Immature natural killer cell (primary cell): ENCODE measurements around the gene EGLN2. TPM values are rescaled to one million over a fixed set of nuclear protein-coding genes. Genes with fewer than 3 reads are reported as not detected.
"Not testable (repeated sequence)": the region's sequence is repeated elsewhere in the genome, so short reads cannot be mapped to it uniquely, and the experiment has no call there.

Experiments used
- DNase-seq, 3 donors: peaks; one replicate each; pipeline ENCODE4 v3.0.0; 2022; ENCODE audit warnings: mixed read lengths in 1 of 3
- H3K27ac Mint-ChIP-seq, 6 donors: one replicate each; pipeline ENCODE4 v1.8.0; 2020; ENCODE audit warnings: mixed read lengths in 6 of 6, mild to moderate bottlenecking in 5 of 6, inconsistent platforms in 4 of 6, moderate library complexity in 3 of 6
- H3K27me3 Mint-ChIP-seq, 3 donors: one replicate each; pipeline ENCODE4 v1.8.0; 2020 to 2021; ENCODE audit warnings: low read depth in 3 of 3, mild to moderate bottlenecking in 3 of 3, mixed read lengths in 3 of 3, moderate library complexity in 3 of 3, inconsistent platforms in 1 of 3
- H3K36me3 Mint-ChIP-seq, 3 donors: one replicate each; pipeline ENCODE4 v1.8.0; 2020; ENCODE audit warnings: mixed read lengths in 3 of 3, inconsistent platforms in 2 of 3, mild to moderate bottlenecking in 2 of 3
- H3K4me1 Mint-ChIP-seq, 2 donors: one replicate each; pipeline ENCODE4 v1.8.0; 2020; ENCODE audit warnings: inconsistent platforms in 2 of 2, mild to moderate bottlenecking in 2 of 2, mixed read lengths in 2 of 2, moderate library complexity in 1 of 2
- H3K4me3 Mint-ChIP-seq, 5 donors: one replicate each; pipeline ENCODE4 v1.8.0; 2020; ENCODE audit warnings: mild to moderate bottlenecking in 5 of 5, mixed read lengths in 5 of 5, inconsistent platforms in 3 of 5, moderate library complexity in 3 of 5
- H3K9me3 Mint-ChIP-seq, 6 donors: one replicate each; pipeline ENCODE4 v1.8.0; 2020; ENCODE audit warnings: mild to moderate bottlenecking in 6 of 6, mixed read lengths in 6 of 6, inconsistent platforms in 4 of 6, moderate library complexity in 3 of 6
- polyA plus RNA-seq, 3 donors: library from polyadenylated mRNA; unstranded; fragments of 300-500 nt; fragmentation: Illumina TruSeq; gene quantifications; one replicate each; pipeline ENCODE4 v1.2.3, GENCODE V29; 2021

Gene EGLN2
- polyA plus RNA-seq, 3 donors from 2014 or later, result 88.4 to 124 (median 101) TPM

DNA sequence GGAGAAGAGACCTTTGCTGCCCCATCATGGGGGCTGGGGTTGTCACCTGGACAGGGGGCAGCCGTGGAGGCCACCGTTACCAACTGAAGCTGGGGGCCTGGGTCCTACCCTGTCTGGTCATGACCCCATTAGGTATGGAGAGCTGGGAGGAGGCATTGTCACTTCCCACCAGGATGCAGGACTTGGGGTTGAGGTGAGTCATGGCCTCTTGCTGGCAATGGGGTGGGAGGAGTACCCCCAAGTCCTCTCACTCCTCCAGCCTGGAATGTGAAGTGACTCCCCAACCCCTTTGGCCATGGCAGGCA is 9.0 kb downstream of the EGLN2 start:
- Mint-ChIP-seq H3K36me3 (peaks cover 3 to 12% (median 9%) of the 10 kb centered on the region in 3 donors), H3K27ac (peak overlapping the region in 4 of 6 donors; percentile 89 to 98 (median 93)), H3K9me3 (no peaks in the 10 kb centered on the region), H3K27me3 (peaks cover 10 to 21% (median 16%) of the 10 kb centered on the region in 3 donors), H3K4me3 (peak overlapping the region in 2 of 5 donors; percentile 17 to 29), H3K4me1 (peaks cover 83 to 89% of the 10 kb centered on the region in 2 donors)
- DNase-seq, result no peak

DNA sequence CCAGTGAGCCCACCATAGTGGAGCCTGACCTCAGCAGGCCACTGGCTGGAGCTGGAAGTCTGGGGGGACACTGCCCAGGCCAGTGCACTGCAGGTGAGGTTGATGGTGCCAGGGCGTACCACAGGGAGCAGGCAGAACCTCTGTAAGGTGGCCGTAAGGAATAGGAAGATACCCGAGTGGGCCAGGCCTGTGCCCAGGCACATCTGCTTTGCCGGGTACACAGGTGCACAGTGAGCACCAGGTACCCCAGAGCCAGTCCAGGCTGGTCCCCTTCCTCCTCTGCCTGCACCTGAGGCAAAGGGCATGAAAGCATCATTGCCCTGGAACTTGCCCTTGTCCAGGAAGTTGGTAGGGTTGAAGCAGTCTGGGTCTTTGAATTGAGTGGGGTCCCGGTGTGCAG is 9.5 kb downstream of the EGLN2 start:
- H3K4me3 Mint-ChIP-seq, result peak overlapping the region in 4 of 5 donors; percentile 26 to 48 (median 41)
- peaks cover 78 to 83% of the 10 kb centered on the region in 2 donors for H3K4me1 Mint-ChIP-seq
- H3K36me3 Mint-ChIP-seq, result peaks cover 3 to 12% (median 9%) of the 10 kb centered on the region in 3 donors
- H3K27me3 Mint-ChIP-seq, result peaks cover 10 to 19% (median 14%) of the 10 kb centered on the region in 3 donors
- DNase-seq, result no peak
- no peaks in the 10 kb centered on the region for H3K9me3 Mint-ChIP-seq
- H3K27ac Mint-ChIP-seq, result peak overlapping the region in 2 of 6 donors; percentile 61 to 97

DNA sequence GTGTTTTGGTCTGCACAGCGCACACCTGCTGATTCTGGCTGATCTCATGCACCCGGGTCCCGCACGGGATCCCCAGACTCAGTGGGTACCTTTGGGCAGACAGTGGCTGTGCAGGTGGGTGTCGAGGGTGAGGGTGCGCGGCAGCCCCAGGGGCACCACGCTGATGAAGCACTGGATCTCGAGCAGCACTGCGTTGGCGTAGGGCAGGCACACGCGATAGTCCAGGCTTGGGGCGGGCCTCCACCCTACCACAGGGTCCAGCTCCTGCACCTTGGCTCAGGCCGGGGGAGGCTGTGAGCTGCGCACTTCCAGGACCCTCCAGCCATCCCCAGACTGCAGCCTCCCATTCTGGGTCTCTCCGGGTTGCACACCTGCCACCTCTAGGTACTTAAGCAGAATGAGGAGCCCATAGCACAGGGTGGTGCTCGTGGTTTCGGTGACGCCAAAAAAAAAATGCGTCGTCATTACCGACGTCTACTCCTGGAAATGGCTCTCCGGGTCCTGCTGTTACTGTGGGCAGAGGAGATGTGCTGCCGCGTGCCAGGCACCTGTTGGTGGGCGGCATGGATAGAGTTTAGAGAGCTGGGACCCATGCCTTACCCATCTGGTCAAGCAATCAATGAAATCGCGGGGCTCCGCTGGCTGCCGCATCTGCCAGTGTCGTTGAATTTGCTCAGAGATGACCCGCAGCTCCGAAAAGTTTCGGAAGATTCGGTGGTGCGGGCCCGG is 10.5 kb downstream of the EGLN2 start:
- Mint-ChIP-seq H3K4me3 (peak overlapping the region; percentile 6 to 99 (median 96)), H3K9me3 (no peaks in the 10 kb centered on the region), H3K36me3 (peaks cover 3 to 6% (median 5%) of the 10 kb centered on the region in 3 donors), H3K27me3 (peaks cover 10 to 17% (median 16%) of the 10 kb centered on the region in 3 donors), H3K4me1 (peaks cover 67 to 73% of the 10 kb centered on the region in 2 donors), H3K27ac (peak overlapping the region in 2 of 6 donors; percentile 48 to 53)
- no peak for DNase-seq

DNA sequence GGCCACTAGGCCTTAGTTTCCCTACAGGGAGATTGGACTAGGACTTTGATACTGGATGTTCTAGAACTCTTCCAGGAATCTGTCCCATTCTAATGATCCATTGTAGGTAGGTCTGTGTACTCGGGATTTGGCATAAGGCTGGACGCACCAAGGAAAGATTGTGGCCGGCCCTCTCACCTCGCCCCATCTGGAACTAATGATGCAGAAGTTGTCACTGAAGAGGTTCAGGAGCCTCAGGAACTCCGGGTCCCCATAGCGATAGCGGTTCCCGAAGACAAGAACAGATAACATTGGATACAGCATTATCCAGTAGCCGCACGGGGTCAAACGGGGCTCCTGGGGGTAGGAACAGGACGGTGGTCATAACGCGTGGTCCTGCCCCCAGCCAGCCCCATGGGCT is 11.2 kb downstream of the EGLN2 start:
- H3K27me3 Mint-ChIP-seq, result peaks cover 10 to 16% (median 15%) of the 10 kb centered on the region in 3 donors
- H3K4me1 Mint-ChIP-seq, result peaks cover 61 to 67% of the 10 kb centered on the region in 2 donors
- peak overlapping the region in 4 of 6 donors; percentile 48 to 95 (median 53) for H3K27ac Mint-ChIP-seq
- peak overlapping the region; percentile 96 to 99 (median 98) for H3K4me3 Mint-ChIP-seq
- peaks cover 3 to 6% (median 5%) of the 10 kb centered on the region in 3 donors for H3K36me3 Mint-ChIP-seq
- no peak for DNase-seq
- H3K9me3 Mint-ChIP-seq, result no peaks in the 10 kb centered on the region

DNA sequence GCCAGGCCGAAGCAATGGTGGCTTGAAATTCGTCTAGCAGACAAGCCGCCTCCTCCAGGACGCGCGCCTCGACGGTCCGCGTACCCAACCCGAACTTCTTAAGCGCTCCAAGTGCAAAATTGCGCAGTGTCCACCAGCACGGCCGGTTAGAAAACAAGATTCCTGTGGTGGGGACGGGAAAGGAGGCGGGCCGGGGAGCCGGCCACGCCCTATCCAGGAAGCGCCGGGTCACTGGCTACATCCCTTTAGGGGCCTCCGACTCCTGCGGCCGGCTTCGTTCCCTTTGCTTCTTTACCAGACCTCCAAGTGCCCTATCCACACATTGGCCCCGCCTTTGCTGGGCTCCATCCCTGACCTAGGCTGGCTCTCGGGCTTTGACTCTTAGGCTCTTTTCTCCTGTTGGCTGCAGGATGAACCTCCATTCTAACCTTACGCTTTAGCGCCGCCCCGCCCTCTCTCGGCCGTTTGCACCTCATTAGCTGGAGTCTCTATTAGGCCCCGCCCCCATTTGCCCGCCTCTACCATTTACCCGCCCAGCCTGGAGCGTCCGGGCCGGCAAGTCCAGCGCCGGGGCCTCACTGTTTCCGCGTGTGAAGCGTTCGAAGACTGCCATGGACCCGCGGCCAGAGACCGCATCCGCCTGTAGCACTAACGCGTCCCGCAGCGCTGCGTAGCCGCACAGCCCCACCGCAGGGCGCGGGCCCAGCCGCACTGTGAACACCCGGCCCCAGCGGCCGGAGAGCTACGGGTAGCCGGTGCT is 11.8 kb downstream of the EGLN2 start:
- H3K9me3 Mint-ChIP-seq, H3K36me3 Mint-ChIP-seq: not testable (repeated sequence)
- peak overlapping the region; percentile 75 to 96 (median 96) for H3K27ac Mint-ChIP-seq
- H3K27me3 Mint-ChIP-seq, result peaks cover 10 to 16% (median 15%) of the 10 kb centered on the region in 3 donors
- H3K4me3 Mint-ChIP-seq, result peak overlapping the region; percentile 96 to 99 (median 98)
- DNase-seq, result peak; percentile 65 to 77 (median 74)
- H3K4me1 Mint-ChIP-seq, result peaks cover 54 to 60% of the 10 kb centered on the region in 2 donors

DNA sequence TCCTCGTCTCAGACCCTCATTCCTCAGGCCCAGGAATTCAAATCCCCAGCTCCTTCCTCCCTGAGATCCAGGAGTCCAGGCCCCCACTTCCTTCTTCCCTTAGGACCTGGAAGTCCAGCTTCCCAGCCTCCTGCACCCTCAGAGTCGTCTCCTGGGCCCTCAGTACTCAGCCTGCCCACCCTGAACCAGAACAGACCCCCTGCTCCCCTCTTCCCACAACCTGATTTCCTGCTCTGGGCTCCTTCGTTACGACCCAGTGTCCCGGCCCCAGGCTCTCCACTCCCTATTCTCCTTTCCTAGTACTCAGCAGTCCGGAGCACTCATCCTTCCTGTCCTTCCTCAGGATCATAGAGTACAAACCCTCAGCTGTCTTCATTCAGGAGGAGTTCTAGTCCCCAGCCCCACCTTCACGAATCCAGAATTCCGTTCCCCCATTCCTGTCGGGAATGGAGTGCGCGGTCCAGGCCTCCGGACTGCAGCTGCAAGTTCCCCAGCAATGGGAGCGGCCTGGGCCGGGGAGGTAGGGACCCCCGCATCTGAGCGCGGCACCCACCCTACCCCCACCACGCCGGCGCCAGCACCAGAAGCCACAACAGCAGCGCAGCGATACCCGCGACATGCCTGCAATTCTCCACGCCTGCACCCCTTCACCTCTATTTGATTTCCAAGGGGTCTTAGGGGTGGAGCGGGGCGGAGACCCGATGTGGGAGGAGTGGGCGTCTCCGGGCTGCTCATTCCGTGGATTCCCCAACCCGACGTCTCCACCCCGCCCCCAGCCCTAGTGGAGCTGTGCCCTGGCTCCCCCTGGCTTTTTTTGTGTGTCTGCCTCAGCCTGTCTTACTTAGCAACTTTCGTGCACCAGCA is 12.7 kb downstream of the EGLN2 start:
- H3K9me3 Mint-ChIP-seq, result no peaks in the 10 kb centered on the region
- peaks cover 2 to 6% (median 5%) of the 10 kb centered on the region in 3 donors for H3K36me3 Mint-ChIP-seq
- H3K4me3 Mint-ChIP-seq, result peak overlapping the region; percentile 87 to 99 (median 98)
- no peak for DNase-seq
- peak overlapping the region; percentile 78 to 96 (median 96) for H3K27ac Mint-ChIP-seq
- H3K4me1 Mint-ChIP-seq, result peaks cover 45 to 51% of the 10 kb centered on the region in 2 donors
- peaks cover 10 to 15% (median 12%) of the 10 kb centered on the region in 3 donors for H3K27me3 Mint-ChIP-seq

DNA sequence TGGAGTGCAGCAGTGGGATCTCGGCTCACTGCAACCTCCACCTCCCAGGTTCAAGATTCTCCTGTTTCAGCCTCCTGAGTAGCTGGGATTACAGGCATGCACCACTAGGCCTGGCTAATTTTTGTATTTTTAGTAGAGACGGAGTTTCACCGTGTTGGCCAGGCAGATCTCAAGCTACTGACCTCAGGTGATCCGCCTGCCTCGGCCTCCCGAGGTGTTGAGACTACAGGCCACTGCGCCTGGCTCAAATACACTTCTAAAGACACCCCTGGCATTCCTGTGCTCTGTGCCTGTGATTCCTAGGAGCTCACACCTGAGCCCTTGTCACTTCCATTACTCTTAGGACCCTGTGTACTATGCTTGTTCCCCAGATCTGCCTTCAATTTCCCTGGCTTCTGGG is 13.6 kb downstream of the EGLN2 start:
- not testable (repeated sequence) for H3K36me3 Mint-ChIP-seq, H3K9me3 Mint-ChIP-seq, DNase-seq
- Mint-ChIP-seq H3K4me1 (peaks cover 38 to 43% of the 10 kb centered on the region in 2 donors), H3K27me3 (peaks cover 8 to 14% (median 8%) of the 10 kb centered on the region in 3 donors), H3K4me3 (peak overlapping the region; percentile 58 to 99 (median 87)), H3K27ac (peak overlapping the region; percentile 30 to 95 (median 82))

DNA sequence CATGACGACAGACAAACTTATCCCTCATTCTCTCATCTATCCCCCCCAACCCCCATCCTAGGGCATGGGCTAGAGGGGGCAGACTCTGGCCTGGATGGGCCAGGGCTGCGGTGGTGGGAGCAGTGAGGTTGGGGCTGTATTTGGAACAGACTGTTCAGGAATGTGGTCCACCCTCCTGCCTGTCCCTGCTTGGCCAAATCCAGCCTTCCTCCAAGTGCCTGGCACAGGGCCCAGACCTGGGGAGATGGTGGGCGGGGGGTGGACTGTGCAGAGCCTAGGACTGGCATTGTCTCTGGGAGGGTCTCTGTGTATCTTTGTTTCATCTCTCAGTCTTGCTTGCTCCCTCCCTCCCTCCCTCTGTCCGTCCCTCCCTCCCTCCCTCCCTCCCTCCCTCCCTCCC is 14.2 kb downstream of the EGLN2 start:
- H3K9me3 Mint-ChIP-seq, result no peaks in the 10 kb centered on the region
- peak overlapping the region in 1 of 5 donors; percentile 99 for H3K4me3 Mint-ChIP-seq
- DNase-seq, result no peak
- H3K4me1 Mint-ChIP-seq, result peaks cover 40 to 45% of the 10 kb centered on the region in 2 donors
- H3K36me3 Mint-ChIP-seq, result peaks cover 0 to 6% (median 5%) of the 10 kb centered on the region in 3 donors
- H3K27ac Mint-ChIP-seq, result peak overlapping the region in 5 of 6 donors; percentile 30 to 95 (median 80)
- H3K27me3 Mint-ChIP-seq, result peaks cover 4 to 11% (median 6%) of the 10 kb centered on the region in 3 donors

DNA sequence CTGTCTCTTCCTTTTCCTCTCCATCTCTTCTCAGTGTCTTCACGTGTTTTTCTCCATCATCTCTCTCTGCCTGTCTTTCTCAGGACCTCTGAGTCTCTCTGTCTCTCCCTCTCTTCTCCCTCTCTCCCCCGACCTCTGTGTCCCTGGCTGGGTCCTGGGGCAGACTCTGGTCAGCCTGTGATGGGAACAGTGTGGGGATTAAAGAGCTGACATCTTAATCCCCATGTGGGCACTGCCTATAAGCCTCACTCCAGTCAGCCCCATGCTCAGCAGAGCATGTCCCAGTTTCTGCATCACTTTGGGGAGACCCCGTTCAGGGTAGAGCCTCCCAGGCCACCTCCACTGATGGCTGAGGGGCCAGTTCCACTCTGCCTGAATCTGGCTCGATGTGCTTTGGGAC is 16.2 kb downstream of the EGLN2 start:
- Mint-ChIP-seq H3K4me3 (no peak overlapping the region), H3K4me1 (peaks cover 46 to 52% of the 10 kb centered on the region in 2 donors), H3K27me3 (peaks cover 5 to 16% (median 6%) of the 10 kb centered on the region in 3 donors), H3K9me3 (no peaks in the 10 kb centered on the region), H3K36me3 (peaks cover 0 to 6% (median 5%) of the 10 kb centered on the region in 3 donors), H3K27ac (peak overlapping the region in 5 of 6 donors; percentile 3 to 55 (median 23))
- DNase-seq, result no peak

DNA sequence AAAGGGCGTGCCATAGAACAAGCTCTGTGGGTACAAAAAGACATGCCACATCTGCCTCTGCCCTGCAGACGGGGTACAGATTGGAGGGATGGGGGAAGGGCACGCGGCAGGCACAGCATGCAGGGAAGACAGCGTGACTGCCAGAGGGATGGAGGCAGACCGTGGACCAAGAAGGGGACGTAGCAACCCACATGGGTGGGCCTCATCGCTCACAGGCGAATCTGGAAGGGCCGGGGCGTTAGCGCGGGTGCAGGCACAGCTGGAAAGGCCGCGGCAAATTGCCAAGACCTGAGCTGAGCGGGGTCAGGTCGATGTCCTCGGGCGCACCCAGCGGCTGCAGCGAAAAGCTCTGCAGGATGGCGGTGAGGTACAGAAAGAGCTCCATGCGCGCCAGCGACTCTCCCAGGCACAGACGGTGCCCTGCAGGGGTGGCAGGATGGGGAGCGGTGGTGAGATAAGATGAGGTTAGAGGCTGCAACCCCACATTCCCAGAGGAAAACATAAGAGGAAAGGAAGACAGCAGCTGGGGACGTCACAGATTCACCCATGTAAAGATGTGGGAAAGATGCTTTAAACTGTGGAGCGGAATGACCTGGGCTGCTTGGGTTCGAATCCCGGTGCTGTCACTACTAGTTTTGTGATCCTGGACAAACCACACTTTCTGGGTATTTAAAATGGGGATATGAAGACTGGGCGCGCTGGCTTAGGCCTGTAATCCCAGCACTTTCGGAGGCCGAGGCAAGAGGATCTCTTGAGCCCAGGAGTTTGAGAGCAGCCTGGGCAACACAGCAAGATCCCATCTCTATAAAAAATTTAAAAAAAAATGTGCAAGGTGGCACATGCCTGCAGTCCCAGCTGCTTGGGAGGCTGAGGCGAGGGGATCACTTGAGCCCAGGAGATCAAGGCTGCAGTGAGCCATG is 19.7 kb downstream of the EGLN2 start:
- Mint-ChIP-seq H3K27ac (peak overlapping the region; percentile 87 to 97 (median 94)), H3K4me3 (peak overlapping the region; percentile 81 to 94 (median 84)), H3K4me1 (peaks cover 34 to 38% of the 10 kb centered on the region in 2 donors)
- DNase-seq, result peak; percentile 72 to 79 (median 72)
- not testable (repeated sequence) for H3K9me3 Mint-ChIP-seq, H3K27me3 Mint-ChIP-seq, H3K36me3 Mint-ChIP-seq

DNA sequence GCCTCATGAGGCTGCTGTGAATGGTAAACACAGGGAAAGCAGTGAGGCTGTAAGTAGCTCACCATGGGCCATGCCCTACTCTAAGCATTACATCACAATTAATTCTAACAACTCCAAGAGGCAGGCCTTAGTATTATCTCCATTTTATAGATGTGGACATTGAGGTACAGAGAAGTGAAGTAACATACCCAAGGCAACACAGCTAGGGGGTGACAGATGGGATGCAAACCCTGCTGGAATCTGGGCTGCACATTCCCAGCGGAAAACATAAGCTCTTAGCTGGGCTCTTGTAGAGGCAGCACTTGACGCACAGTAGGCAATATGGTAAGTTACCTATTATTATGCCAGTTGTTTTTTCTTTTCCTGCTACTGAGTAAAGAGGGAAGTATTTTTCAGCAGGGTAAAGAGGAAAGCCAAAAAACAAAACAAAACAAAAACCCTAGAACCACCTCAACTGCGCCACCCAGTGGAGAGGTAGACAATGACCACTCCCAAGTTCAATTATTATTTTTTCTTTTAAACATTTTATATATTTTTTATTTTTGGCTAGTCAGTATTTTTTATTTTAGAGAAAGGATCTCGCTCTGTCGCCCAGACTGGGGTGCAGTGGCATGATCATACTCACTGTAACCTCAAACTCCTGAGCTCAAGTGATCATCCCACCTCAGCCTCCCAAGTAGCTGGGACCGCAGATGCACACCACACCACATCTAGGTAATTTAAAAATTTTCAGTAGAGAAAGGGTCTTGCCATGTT is 20.7 kb downstream of the EGLN2 start:
- Mint-ChIP-seq H3K27ac (peak overlapping the region; percentile 56 to 97 (median 94)), H3K4me1 (peaks cover 39 to 45% of the 10 kb centered on the region in 2 donors), H3K4me3 (peak overlapping the region; percentile 40 to 84 (median 51))
- not testable (repeated sequence) for H3K9me3 Mint-ChIP-seq, H3K27me3 Mint-ChIP-seq, H3K36me3 Mint-ChIP-seq
- DNase-seq, result peak; percentile 58 to 68 (median 63)

DNA sequence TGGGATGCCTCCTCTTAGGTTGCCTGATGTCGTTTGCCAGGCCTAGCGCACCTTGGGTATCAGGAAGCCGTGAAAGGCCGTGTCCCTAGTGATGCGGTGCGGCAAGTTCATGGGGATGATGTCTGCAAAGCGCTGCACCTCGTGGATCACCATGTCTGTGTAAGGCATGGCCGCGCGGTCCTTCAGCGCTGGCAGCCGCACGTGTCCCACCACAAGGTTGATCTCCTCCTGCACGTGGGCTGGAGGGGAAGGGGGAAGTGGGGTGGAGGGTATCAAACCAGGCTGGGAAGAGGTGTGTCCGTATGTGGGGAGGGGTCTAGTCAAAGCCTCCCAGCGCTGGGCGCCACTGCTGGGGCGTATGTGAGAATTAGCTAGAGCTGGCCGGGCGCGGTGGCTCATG is 23.2 kb downstream of the EGLN2 start:
- Mint-ChIP-seq H3K27ac (peak overlapping the region in 5 of 6 donors; percentile 32 to 98 (median 84)), H3K4me3 (no peak overlapping the region), H3K9me3 (no peaks in the 10 kb centered on the region), H3K36me3 (peaks cover 0 to 3% (median 0%) of the 10 kb centered on the region in 3 donors), H3K27me3 (peaks cover 13 to 17% (median 15%) of the 10 kb centered on the region in 3 donors), H3K4me1 (peaks cover 64 to 67% of the 10 kb centered on the region in 2 donors)
- DNase-seq, result no peak
